HG03025 (cell line): ENCODE results near the gene CYP24A1.

Source experiments
- ATAC-seq: cut with Tn5 transposase; IDR thresholded peaks from one replicate; pipeline ENCODE4 v1.9.1; 2021; ENCODE audit warnings: mild to moderate bottlenecking, moderate library complexity; ENCODE audit not compliant: unreplicated experiment, low FRiP score

CYP24A1 gene

DNA sequence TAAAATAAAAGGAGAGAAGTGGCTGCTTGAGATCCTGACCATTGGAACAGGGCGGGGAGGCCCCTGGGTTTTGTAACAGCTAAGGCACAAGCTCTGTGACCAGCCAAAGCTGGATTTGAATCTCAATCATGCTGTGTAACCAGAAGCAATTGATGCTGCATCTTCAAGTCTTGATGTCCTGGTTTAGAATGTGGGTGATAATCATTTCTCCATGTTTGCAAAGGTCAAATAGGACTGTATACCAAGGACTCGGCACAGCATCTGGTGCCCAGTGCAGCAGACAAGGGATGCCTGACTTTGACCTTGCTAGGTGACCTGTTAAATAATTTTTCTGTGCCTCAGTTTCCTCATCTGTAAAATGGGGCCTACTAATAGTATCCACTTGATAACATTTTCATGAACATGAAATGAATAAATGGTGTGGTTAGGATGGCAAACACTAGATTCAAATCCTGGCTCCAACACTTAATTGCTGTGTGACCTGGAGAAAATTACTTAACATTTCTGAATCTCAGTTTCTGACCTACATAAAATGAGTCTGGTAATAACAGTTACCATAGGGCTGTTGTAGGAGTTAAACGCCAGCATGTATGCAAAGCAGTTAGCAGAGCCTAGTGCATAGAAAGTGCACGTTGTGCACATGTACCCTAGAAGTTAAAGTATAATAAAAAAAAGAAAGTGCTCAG is 57.1 kb downstream of the CYP24A1 start:
- ATAC-seq, result no peak

DNA sequence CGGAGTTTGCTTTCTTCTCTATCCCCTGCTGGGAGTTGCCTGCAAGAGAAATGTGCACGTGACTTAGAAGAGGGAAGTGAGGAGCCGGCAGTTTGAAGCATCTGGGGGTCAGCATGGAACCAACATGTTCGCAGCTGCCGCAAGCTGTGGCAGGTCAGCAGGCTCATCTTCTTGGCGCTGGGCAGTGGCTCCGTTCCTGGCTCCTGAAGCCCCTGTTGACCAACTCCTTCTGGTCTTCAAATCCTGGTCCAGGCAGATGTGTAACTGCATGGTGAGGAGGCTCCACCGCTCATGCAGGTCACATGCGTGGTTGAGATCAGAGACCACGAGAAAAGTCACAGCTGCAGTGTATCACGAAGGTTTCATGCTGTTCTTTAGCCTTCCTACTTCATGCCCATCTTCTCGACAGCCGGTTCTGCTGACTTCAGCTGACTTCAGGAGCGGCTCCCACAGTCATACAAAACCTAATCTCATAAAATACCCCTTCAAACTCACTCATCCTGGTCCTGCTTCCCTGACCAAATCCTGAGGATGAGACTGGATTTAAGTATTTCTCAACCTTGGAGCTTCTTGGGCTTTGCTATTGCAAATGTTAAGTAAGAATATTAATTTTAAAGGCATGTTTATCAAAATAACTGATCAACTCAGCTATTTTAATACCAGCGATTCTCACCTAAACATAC is 58.5 kb downstream of the CYP24A1 start:
- ATAC-seq, result no peak

DNA sequence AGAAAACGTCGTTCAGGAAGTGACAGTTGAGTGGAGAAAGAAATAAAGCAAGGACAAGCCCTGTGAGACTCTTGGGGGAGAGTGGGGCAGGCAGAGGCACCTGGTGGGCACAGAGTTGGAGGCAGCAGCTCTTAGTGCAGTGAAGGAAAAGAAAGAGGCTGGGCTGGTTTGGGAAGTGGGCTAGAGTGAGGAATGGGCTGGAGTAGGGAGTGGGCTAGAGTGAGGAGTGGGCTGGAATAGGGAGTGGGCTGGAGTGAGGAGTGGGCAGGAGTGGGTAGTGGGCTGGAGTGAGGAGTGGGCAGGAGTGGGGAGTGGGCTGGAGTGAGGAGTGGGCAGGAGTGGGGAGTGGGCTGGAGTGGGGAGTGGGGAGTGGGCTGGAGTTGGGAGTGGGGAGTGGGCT is 59.7 kb downstream of the CYP24A1 start:
- ATAC-seq, result no peak

DNA sequence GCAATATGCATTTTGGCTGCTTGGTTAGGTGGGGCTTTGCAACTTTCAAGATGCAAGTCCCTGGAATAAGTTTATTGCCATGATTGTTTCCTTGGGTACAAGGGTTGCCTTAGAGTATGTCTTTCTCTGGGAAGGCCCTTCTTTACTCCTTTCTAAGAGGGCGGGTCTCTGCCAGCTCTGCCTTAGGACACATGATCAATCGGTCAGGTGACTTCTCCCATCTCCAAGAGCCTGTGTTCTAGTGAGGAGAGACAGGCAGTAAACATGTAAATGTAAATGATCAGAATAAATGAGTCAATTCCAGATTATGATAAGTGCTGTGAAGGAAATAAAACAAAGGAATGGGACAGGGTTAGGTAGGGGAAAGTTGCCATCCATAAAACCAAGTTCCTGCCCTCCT is 60.2 kb downstream of the CYP24A1 start:
- ATAC-seq, result no peak

DNA sequence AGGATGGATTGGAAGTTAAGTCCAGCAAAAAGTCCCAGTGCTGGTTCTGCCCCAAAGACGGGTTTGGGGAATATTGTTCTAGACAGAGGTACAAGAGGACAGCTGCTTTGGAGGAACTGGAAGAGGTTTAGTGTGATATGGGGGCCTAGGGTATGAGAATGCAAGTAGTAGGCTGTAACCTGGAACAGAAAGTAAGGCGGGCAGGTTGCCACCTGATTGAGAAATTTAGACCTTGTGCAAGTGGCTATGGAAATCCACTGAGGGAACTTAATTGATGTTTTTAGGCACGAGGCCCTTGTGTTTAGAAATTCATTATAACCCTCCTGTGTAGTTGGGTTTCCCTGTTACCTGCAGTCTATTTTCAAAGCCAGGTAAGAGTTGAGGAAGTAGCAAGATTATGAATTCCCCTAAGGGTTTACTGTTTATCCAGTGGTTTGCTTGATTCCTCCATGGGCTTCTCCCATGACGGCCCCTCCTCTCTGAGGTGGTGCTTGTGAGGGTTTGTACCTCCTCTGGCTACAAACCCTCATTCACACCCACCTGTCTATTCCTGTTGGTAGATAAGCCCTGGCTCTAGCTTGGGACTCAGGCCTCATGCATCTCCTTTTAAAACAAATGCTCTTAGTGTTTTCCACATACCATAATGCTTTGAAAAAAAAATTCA is 61.4 kb downstream of the CYP24A1 start:
- no peak for ATAC-seq

DNA sequence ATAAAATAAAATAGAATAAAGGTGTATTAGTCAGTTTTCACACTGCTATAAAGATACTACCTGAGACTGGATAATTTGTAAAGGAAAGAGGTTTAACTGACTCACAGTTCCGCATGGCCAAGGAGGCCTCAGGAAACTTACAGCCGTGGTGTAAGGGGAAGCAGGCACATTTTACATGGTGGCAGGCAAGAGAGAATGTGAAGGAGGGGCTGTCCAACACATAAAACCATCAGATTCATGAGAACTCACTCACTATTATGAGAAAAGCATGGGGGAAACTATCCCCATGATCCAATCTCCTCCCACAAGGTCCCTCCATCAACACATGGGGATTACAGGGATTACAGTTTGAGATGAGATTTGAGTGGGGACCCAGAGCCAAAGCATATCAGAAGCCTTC is 62.3 kb downstream of the CYP24A1 start:
- ATAC-seq, result no peak

DNA sequence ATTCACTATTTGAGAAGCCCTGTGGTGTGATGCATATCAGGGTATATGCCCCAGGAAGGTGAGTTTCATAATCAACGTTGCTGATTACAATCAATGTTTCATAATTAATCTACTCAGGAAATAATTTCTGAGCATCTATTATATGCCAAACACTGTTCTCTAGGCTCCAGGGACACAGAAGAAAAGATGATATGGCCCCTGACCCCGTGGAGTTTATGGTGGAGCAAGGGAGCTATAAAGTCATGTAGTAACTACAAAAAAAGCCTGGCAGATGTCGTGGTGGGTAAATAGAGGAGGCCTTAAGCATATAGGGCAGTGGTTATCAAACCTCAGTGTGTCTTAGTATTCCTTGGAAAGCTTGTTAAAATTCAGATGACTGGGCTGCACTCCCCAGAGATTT is 63.3 kb downstream of the CYP24A1 start:
- ATAC-seq, result no peak

DNA sequence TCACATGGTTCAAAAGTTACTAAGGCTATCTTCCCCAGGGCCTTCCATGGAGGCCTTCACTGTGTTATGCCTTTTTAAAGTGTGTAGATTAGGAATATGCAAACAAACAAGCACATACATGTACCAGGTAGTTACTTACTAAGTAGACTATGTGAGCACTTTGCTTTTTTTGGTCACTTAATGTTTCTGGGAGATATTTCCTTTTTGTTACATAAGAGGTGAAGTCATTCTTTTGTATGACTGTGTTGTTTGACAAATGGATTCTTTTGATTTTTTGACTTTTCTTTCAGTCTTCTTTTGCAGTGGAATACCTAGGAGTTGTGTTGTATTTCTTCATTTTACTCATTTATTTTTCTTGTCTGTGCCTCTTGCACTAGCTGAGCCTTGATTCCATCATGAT is 63.7 kb downstream of the CYP24A1 start:
- ATAC-seq, result no peak

DNA sequence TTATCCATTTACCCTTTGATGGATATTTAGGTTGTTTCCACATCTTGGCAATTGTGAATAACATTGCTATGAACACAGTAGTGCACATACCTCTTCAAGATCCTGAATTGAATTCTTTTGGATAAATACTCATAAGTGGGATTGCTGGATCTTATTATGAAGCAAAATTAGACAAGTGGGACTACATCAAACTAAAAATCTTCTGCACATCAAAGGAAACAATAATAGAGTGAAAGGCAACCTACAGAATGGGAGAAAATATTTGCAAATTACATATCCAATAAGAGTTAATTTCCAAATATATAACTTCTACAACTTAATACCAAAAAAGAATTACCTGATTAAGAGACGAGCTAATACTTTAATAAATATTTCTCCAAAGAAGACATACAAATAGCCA is 65.0 kb downstream of the CYP24A1 start:
- no peak for ATAC-seq

DNA sequence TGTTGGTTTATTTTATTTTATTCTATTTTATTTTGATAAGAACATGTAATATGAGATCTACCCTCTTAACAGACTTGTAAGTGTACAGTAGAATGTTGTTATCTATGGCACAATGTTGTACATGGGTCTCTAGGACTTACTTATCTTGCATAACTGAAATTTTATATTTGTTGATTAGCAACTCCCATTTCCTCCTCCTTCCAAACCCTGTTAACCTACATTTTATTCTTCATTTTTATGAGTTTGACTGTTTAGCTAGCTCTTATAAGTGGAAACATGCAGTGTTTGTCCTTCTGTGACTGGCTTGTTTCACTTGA is 65.5 kb downstream of the CYP24A1 start:
- ATAC-seq, result no peak

DNA sequence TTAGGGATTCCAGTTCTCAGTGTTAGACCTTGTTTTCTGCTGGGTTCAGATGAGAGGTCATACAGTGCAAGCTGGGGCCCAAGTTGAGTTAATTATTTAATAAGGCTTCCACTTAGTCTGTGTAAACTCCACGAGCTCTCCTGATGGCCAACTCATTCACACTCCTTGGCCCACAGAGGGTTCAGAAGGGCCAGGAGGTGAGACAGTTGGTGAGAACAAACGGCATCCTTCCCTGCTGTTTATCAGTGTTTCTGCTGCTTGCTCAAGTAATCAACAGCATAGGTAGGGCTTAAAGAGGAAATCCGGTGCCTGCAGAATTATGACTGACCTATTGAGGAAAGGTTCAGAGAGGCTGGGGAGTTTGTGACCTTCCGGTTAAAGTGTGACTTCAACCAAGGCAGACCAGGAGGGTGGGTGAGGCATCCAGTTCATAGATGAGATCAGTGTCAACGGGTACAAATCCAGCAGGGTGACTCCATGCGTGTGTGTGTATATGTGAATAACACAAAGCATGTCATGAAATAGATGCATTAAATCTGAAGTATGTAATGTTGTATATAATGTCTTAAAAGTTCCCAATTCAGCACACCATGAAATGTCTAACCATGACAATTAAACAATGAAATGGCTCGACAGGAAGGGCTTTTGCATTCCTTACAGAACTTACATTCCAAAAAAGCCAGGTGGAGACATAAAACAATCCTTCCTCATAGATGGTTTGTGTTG is 66.0 kb downstream of the CYP24A1 start:
- no peak for ATAC-seq

DNA sequence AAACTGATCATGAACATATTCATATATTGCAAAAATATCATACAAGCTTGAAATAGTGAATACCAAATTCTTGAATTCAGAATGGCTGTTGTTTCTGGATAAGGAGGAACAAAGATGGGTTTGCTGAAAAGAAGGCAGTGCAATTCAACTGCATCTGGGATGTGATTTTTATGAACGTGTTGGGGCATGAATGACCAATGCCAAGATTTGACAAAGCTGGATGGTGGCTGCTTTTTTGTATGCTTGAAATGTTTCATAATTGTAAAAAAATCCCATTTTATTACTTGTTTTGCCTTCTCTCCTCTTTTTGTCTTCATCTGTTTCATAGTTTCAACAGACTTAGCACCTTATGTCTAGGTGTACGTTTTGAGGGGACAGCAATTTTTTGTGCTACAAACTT is 66.6 kb downstream of the CYP24A1 start:
- ATAC-seq, result no peak

DNA sequence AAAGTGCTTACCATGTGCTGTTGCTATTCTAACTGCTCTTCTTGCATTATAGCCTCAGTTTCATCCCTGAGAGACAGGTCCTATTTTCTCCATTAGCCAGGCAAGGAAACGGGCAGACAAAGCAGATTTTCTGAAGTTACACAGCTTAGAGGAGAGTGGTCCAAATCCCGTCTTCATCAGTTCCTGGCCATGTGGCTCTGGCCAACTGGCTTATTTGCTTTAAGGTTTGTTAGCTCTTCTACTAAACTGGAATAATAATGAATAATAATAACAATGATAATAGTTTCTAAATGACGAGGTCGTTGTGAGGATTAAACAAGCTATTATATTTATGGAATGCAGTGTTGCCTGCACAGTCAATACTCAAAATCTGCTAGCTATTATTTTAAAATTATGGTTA is 67.6 kb downstream of the CYP24A1 start:
- ATAC-seq, result no peak

DNA sequence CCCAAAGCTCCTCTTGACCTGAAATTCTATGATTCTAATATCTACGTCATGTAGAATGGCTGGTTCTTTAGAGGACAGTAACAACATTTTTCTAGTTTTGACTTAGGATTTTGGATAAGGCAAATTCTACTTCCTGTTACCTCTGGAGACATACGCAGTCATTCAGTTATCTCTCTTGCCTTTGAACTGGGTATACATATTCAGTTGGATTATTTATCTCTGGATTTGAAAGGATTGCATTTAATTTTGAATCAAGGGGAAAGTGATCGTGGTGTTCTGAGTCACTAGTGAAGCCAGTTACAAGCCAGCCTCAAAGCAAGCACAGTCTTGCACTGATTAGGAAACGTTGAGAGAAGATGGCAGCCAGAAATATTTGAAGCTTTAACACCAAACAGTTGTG is 68.1 kb downstream of the CYP24A1 start:
- ATAC-seq, result no peak

DNA sequence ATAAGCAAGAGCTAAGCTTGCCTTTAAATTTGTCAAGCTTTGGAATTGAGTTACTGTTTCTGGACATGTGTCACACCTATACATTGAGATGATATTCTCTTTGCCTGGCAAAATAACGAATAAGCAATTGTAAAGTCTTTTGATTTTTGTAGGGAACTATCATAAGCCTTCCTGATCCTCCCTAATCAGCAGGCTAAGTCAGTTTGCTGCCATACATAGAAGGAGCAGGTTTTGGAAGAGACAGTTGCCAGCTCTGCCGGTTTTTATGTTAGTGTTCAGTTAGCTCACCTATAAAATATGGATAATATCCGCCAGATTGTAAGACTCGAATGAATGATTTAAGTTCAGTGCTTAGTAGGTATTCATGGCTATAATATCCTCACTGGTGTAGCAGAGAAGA is 69.0 kb downstream of the CYP24A1 start:
- ATAC-seq, result no peak

DNA sequence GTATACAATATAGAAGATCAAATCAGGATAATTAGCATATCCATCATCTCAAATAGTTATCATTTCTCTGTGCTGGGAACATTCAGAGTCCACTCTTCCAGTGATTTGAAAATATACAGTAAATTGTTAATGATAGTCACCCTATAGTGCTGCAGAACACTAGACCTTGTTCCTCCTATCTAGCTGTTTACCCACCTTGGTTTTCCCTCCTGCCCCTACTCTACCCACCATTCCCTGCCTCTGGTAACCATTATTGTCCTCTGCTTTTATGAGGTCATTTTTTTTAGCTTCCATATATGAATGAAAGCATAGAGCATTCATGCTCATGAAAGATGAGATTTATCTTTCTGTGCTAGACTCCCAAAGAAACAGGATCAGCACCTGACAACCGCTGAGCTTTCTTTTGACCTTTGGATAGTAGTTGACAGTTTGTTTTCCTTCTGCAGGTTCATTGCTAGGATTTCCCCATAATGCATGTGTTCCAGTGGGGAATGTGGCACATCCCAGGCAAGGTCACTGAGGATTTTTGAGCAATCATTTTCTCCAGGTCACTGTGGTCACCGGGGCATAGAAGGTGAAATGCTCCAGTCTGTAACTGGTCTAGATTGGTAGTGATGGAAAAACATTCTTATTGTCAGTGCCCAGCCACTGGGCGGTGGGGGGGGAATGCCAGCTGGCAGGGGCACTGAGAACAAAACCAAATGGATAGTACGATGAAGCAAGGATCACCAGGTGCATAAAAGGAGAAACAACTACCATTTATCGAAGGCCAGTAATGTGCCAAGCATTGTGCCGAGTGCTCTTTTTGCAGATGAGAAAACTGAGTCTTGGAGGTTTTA is 69.8 kb downstream of the CYP24A1 start:
- no peak for ATAC-seq
